NOMO-1 treated with dmso at 0.1 percent for 144 hours (cell line): ENCODE data around the gene CNGA2.

Experiments used
- DNase-seq: peaks from one replicate; lab custom pipeline; 2025; ENCODE audit not compliant: unreplicated experiment; lab: John Stamatoyannopoulos, UW

The CNGA2 gene

GRCh38 chrX:151711154-151711553 is 23.4 kb upstream of the CNGA2 start:
- no peak for DNase-seq

- no peak for DNase-seq
These were observed 22.8 kb upstream of the CNGA2 start for GRCh38 chrX:151711787-151712186.

DNA sequence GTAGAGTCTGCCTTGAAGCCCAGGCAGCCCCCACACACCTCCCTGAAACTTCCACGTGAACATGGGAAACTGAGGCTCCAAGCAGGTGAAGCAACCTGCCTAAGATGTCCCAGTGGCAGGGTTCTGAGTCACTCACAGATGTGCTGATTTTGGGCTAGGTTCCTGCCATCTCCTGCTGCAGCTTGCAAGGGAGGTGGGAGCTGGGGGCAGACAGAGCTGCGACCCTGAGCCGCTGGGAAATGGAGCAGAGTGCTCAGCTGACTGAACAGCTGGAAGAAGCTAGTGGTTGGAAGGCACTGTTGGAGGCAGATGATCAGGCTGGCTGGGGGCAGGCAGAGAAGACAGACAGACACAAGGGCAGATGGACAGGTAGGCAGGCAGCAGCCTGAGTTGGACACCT is 22.3 kb upstream of the CNGA2 start:
- no peak for DNase-seq

DNA sequence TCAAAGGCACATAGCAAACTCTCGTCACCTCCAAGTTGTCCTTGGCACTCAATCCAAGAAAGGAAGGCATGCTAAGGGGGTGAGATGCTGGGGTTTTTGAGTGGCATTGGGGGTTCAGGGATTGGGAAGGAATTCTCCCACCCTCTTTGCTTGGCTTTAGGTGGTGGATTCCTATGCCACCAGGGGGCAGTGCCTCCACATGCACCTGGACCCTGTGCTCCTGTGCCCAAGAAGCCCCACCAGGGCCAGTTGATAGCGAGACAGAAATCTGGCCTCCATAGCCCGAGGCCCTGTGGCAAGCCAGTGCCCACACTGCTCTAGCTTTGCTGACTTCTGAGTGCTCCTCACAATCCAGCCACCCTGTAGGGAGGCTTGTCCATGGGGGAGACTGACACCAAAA is 20.7 kb upstream of the CNGA2 start:
- no peak for DNase-seq

- DNase-seq: no peak
These were observed 20.2 kb upstream of the CNGA2 start for GRCh38 chrX:151714362-151714761.

DNA sequence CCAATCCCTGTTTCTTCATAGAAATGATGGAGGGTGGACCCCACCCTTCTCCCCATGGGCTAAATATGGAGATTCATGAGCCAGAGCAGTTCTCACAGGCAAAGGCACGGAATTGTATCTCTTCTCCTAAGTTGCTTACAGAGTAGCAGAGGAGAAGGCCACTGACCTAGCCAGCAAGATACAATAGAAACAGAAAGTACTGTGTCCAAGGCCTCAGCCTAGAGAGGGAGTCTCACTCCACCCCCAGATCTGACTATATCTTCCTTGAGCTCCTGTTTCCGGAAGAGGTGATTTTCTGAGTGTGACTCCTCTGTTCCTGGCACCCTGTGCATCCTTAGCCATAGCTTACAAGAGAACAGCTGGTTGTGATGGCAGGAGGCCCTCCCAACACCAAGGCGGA is 18.8 kb upstream of the CNGA2 start, which contains the start of gene FATE1:
TSS of gene FATE1 (plus strand) at position 284 of the 400 bp plus-strand sequence. CDS start at position 369, 85 bp downstream.
- DNase-seq: no peak

- DNase-seq: no peak
These were observed 12.2 kb upstream of the CNGA2 start for GRCh38 chrX:151722241-151722846.

DNA sequence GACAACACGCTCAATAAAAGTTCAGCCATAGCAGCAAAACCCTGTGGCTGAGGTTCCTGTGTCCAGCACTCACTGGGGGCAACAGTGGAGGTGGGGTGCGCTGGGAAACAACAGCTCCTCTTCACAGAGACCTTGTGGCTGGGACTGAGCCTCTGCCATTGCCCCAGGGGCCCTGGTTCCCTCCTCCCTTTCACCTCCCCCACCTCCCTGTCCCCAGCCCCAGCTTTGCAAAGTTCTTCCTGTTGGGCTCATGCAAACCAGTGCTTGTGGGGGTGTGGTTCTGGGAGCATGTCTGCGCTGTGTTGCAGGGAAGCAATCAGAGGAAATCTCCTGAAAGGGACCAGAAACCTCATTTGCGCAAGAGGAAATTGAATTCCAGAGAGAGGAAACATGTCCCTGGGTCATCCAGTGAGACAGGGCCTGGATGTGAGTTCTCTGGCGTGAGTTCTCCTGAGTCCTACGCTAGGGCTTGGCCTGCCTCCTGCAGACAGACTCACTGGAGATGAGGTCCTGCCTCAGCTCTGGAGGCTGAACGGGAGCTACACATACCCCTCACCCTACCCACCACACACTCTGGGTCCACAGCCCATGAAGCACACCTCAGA is 11.3 kb upstream of the CNGA2 start:
- DNase-seq: no peak

- DNase-seq: no peak
These were observed 9.8 kb upstream of the CNGA2 start for GRCh38 chrX:151724563-151725337.

DNA sequence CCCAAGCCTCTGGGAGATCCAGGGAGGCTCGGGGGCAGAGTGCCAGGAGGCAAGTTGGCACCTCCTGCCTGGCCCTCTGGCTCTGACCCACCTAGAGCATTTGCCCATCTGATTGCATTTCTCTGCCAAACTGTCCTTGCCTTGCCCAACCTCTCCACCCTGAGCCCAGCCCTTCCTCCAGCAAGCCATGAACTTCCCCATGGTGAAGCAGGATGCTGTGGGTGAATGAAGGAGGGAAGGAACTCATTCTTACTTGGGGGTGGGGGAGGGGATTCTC is 9.3 kb upstream of the CNGA2 start:
- no peak for DNase-seq

GRCh38 chrX:151726751-151727150 is 7.8 kb upstream of the CNGA2 start:
- no peak for DNase-seq

- no peak for DNase-seq
These were observed 7.2 kb upstream of the CNGA2 start for GRCh38 chrX:151727346-151727745.

DNA sequence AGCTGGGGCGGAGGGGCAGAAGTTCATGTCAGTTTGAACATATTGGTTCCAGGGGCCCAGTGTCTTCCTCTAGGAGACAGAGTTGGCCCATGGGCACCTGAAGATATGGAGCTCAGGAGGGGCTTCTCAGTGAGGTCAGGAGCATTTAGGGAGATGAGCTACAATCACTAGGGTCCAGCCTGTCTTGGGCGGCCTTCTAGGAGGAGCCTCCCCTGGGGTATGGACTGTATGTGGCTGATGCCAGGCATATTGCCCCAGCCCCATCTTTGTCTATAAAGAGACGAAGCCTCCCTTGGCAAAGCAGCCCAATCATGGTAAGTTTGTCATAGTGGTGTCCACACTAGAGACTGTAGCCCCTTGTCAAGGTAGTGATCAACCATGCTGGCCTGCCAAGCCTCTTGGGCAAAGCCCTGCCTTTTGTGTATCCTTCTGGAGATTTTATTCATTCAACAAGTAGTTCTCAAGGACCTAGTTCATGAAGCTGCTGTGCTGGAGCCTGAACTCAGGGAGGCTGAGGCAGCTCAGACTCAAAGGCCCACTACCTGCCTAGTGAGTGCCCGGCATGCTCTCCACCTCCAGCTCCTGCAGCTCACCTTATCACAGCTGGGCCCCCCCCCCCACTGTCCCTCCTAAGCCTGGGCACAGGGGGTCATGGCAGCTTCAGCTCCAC is 5.4 kb upstream of the CNGA2 start:
- DNase-seq: no peak

GRCh38 chrX:151735219-151735618 is 673 bp downstream of the CNGA2 start:
- no peak for DNase-seq

DNA sequence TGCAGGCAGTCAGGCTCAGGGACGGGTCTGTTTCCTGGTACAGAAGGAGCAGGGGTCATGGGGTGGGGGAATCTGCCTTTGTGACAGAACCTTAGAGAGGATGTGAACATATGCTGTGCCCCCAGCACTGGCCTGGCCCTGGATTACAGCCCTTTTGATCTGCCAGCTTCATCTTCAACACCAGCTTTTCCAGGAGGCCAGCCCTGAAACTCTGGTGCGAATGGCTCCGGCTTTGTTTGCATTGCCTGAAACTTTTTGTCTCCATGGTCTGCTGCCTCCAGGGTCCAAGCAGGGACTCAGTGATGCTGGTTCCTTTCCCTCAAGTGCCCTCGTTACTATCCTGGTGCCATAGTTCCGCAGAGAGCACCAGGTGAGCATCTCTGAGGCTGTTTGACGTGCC is 2.1 kb downstream of the CNGA2 start:
- no peak for DNase-seq

DNA sequence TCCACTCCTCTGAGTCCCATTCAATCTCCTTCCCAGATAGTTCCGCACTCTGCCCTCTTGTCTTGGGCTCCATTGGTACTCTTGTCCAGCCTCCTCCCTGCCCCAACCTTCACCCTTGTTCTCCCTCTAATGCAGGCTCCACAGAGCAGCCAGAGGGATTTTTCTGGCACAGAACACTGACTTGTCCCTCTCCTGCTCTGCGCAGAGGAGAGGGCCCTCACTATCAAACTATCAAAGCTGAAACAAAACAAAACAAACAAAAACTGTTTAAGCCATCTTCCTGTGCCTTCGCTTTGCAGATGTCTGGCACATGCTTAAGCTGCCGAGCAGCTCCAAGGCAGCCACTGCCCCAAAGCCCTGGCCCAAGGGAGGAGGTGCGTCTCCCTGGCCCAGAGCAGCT is 2.9 kb downstream of the CNGA2 start:
- DNase-seq: no peak

GRCh38 chrX:151738751-151739150 is 4.2 kb downstream of the CNGA2 start:
- no peak for DNase-seq

GRCh38 chrX:151741606-151742005 is 7.1 kb downstream of the CNGA2 start:
- no peak for DNase-seq

DNA sequence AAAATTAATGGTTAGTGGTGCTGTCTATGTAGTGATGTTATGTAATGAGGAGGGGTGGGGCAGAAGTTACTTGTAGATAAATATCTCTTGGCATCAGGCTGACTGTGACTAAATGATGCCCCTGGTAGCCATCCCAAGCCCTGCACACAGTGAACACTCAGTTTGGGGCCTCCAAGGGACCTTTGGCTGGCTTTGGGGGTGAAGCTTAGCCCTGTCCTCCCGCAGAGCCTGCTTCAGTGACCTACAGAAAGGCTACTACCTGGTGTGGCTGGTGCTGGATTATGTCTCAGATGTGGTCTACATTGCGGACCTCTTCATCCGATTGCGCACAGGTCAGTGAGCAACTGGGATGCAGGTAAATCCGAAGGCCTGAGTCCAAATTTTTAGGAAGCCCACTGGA is 7.8 kb downstream of the CNGA2 start:
- DNase-seq: no peak

GRCh38 chrX:151743651-151744470 is 9.3 kb downstream of the CNGA2 start:
- DNase-seq: no peak

DNA sequence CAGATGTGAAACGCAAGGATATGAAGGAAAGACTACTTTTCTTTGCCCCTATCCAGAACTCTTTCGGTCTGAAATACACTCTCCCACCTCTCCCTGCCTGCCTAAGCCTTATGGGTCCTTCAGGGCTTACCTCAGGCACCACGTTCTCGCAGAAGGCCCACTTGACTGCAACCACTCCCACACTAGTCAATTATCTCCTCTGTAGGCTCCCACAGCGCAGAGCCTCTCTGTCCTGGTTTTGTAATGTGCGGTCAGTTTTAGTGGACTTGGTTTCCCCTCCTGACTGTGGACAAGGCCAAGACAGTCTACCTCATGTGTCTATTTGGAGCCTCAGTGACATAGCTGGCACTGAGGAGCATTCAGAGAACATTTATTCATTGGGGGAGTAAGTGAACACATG is 11.1 kb downstream of the CNGA2 start:
- DNase-seq: no peak
